Caco-2 (cell line): Measurements from ENCODE around the gene ALG12. TPM values are rescaled to one million over a fixed set of nuclear protein-coding genes. Genes with fewer than 3 reads are reported as not detected.

ENCODE experiments used
- BruUV-seq: library from RNA; stranded (reverse); fragments of 400-500 nt; replicated peaks from 2 replicates; lab custom pipeline; 2021; lab: Mats Ljungman, UMichigan
- CTCF ChIA-PET: fragments of 300-600 bp; sonication (Branson Sonifier 250); formaldehyde crosslinking; loops from one replicate; lab custom pipeline; 2022; ENCODE audit warnings: antibody characterized with exemption; lab: Charles Lee
- POLR2A ChIA-PET: fragments of 300-600 bp; sonication (Branson Sonifier 250); formaldehyde crosslinking; loops from one replicate; lab custom pipeline; 2022; ENCODE audit warnings: antibody characterized with exemption; lab: Charles Lee
- DNase-seq, 2 experiments: peaks; one replicate each; pipeline versions ENCODE4 v3.0.0 to v3.0.0-alpha.2; 2020 to 2022
- H3K27me3 ChIP-seq: replicated peaks from 2 replicates; pipeline ENCODE4 v1.6.0; 2011; ENCODE audit warnings: low read length; ENCODE audit not compliant: control insufficient read depth, insufficient read depth
- H3K36me3 ChIP-seq: 2 replicates; pipeline ENCODE4 v1.5.1; 2011; ENCODE audit warnings: low read length; ENCODE audit not compliant: control insufficient read depth, insufficient read depth
- H3K4me1 ChIP-seq: fragments of 250-450 bp; sonication (Bioruptor Pico); 2 replicates; pipeline ENCODE4 v1.5.1; 2020; ENCODE audit warnings: mild to moderate bottlenecking
- H3K4me3 ChIP-seq: 2 replicates; pipeline ENCODE4 v1.5.1; 2011; ENCODE audit warnings: low read depth, mild to moderate bottlenecking, control low read depth, low read length
- H3K9me3 ChIP-seq: fragments of 250-450 bp; sonication (Bioruptor Pico); 2 replicates; pipeline ENCODE4 v1.5.1; 2020; ENCODE audit warnings: mild to moderate bottlenecking, moderate library complexity
- H3K27ac Mint-ChIP-seq: one replicate; pipeline ENCODE4 v1.8.0; 2022; ENCODE audit warnings: mixed read lengths; ENCODE audit not compliant: unreplicated experiment
- H3K27me3 Mint-ChIP-seq: one replicate; pipeline ENCODE4 v1.8.0; 2022; ENCODE audit warnings: mixed read lengths; ENCODE audit not compliant: insufficient read depth, unreplicated experiment
- H3K36me3 Mint-ChIP-seq: one replicate; pipeline ENCODE4 v1.8.0; 2022; ENCODE audit warnings: mild to moderate bottlenecking, mixed read lengths; ENCODE audit not compliant: insufficient read depth, unreplicated experiment
- H3K4me1 Mint-ChIP-seq: one replicate; pipeline ENCODE4 v1.8.0; 2022; ENCODE audit warnings: low read depth, mixed read lengths; ENCODE audit not compliant: unreplicated experiment
- H3K4me3 Mint-ChIP-seq: one replicate; pipeline ENCODE4 v1.8.0; 2022; ENCODE audit warnings: mild to moderate bottlenecking, moderate library complexity, mixed read lengths; ENCODE audit not compliant: unreplicated experiment
- H3K9me3 Mint-ChIP-seq: one replicate; pipeline ENCODE4 v1.8.0; 2022; ENCODE audit warnings: mixed read lengths; ENCODE audit not compliant: unreplicated experiment
- intact Hi-C: fragments of 100-400 bp; cut with micrococcal nuclease; formaldehyde crosslinking; loops from one replicate; pipeline ENCODE4 v1.10.0; 2022; ENCODE audit not compliant: unreplicated experiment
- total RNA-seq: library from RNA; stranded (reverse); gene quantifications from 2 replicates; pipeline ENCODE4 v1.2.3, GENCODE V29; 2022
- TF ChIP-seq, protein P1 (sequence below), 2 experiments: fragments of 200-600 bp in 1 of 2; IDR thresholded peaks; 1 replicate in 1 of 2; 2 replicates in 1 of 2; pipeline versions ENCODE4 v1.5.1 to v1.8.0; 2011 to 2022; ENCODE audit warnings: antibody characterized with exemption in 1 of 2, control low read depth in 1 of 2, inconsistent platforms in 1 of 2, low read depth in 1 of 2, low read length in 1 of 2, mild to moderate bottlenecking in 1 of 2, moderate library complexity in 1 of 2; ENCODE audit not compliant: insufficient read depth in 1 of 2, severe bottlenecking in 1 of 2, unreplicated experiment in 1 of 2

ALG12 gene
- total RNA-seq, 1 experiment from 2014 or later, result 35.7 TPM

DNA sequence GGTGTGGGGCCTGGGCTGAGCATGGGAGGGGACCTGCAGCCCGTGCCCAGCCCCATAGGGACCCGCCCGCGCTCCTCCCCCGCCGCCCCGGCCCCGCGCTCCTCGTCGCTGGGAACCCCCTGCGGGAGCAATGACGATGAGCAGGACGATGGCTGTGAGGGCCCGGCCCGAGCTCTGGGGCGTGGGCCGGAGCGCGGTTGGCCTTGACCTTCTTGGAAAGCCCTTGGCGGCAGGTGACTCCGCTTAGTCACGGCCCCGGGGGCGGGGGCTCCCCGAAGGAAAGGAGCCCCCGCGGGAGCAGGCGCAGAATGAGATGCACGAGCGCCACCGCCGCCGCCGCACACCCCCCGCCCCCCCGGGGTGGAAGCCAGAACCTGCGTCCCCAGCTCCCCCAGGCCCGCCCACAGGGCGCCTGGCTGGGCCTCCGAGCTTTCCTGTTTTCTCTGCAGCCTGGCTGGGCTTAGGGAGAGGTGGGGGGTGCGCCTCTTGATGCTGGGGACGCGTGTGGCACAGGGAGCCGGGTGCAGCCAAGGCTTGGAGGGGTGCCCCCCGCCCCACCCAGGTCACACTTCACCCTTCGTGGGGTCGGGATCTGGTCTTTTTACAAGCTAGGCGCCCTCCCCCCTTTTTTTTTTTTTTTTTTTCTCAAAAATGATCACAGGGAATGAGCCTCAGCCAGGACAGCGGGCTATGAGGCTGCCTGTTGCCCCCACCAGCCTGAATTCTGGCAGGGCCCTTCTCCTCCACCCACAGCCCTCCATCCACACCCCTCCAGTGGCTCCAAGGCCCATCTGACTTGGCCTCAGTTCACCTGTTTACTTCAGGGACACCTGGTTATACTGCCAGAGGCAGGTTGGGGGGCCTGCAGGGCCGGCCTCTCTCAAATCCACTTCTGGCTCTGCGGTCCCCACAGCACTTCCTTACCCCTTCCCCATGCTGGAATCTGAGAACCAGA, 18.1 kb upstream of the ALG12 start:
- BruUV-seq, result no TSS peak
- peaks cover 11% of the 10 kb centered on the region for H3K36me3 Mint-ChIP-seq
- no peak overlapping the region for H3K4me3 Mint-ChIP-seq
- TF ChIP-seq, protein P1, sequence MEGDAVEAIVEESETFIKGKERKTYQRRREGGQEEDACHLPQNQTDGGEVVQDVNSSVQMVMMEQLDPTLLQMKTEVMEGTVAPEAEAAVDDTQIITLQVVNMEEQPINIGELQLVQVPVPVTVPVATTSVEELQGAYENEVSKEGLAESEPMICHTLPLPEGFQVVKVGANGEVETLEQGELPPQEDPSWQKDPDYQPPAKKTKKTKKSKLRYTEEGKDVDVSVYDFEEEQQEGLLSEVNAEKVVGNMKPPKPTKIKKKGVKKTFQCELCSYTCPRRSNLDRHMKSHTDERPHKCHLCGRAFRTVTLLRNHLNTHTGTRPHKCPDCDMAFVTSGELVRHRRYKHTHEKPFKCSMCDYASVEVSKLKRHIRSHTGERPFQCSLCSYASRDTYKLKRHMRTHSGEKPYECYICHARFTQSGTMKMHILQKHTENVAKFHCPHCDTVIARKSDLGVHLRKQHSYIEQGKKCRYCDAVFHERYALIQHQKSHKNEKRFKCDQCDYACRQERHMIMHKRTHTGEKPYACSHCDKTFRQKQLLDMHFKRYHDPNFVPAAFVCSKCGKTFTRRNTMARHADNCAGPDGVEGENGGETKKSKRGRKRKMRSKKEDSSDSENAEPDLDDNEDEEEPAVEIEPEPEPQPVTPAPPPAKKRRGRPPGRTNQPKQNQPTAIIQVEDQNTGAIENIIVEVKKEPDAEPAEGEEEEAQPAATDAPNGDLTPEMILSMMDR (IDR thresholded peaks at IDR 0.05; ENCODE audit: insufficient read depth in 1 of 2, low read depth in 1 of 2, low read length in 1 of 2, severe bottlenecking in 1 of 2, unreplicated experiment in 1 of 2), result no peak
- 0 out of 2 replicates have a peak, but pooled peaks cover 5% of the 10 kb centered on the region for H3K9me3 ChIP-seq
- H3K4me3 ChIP-seq, result peak overlapping the region; percentile 23
- H3K27me3 Mint-ChIP-seq, result no peaks in the 10 kb centered on the region
- no peaks in the 10 kb centered on the region for H3K4me1 Mint-ChIP-seq
- DNase-seq, result peak; percentile 40 to 58
- H3K27me3 ChIP-seq, result no peaks in the 10 kb centered on the region
- no peaks in the 10 kb centered on the region for H3K9me3 Mint-ChIP-seq
- no peaks in the 10 kb centered on the region for H3K36me3 ChIP-seq
- no peak overlapping the region for H3K27ac Mint-ChIP-seq
- peaks cover 6% of the 10 kb centered on the region for H3K4me1 ChIP-seq
- ChIA-PET POLR2A (no interaction called here), CTCF (interaction anchor here (0.5 to 1.3 kb wide), 7 partner anchors 15 to 257 kb away, joined by 3 to 5 read pairs (median 4); no protein-coding TSS in a partner anchor)
- intact Hi-C loops, result no loop called here

DNA sequence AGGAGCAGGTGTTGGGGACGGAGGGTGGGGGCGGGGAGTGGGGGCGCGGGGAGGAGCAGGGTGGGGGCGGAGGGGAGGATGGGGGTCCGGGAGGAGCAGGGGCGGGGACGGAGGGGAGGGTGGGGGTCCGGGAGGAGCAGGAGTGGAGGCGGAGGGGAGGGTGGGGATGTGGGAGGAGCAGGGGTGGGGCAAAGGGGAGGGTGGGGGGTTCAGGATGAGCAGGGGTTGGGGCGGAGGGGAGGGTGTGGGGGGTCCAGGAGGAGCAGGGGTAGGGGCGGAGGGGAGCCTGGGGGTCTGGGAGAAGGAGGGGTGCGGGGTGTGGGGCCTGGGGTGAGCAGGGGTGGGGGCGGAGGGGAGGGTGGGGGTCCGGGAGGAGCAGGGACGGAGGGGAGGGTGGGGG, 17.3 kb upstream of the ALG12 start:
- ChIA-PET CTCF (interaction anchor here (0.5 to 1.3 kb wide), 3 partner anchors 75 to 95 kb away, joined by 3 to 4 read pairs (median 3); no protein-coding TSS in a partner anchor), POLR2A (no interaction called here)
- no peaks in the 10 kb centered on the region for H3K9me3 ChIP-seq
- peaks cover 6% of the 10 kb centered on the region for H3K4me1 ChIP-seq
- H3K27me3 ChIP-seq, result no peaks in the 10 kb centered on the region
- Mint-ChIP-seq H3K27me3 (no peaks in the 10 kb centered on the region), H3K4me3 (no peak overlapping the region), H3K4me1 (no peaks in the 10 kb centered on the region), H3K27ac (no peak overlapping the region), H3K9me3 (no peaks in the 10 kb centered on the region), H3K36me3 (peaks cover 6% of the 10 kb centered on the region)
- H3K4me3 ChIP-seq, result no peak overlapping the region
- intact Hi-C loops, result no loop called here
- BruUV-seq, result no TSS peak
- H3K36me3 ChIP-seq, result no peaks in the 10 kb centered on the region
- no peak for DNase-seq
- TF ChIP-seq, protein P1 (IDR thresholded peaks at IDR 0.05; ENCODE audit: insufficient read depth in 1 of 2, low read depth in 1 of 2, low read length in 1 of 2, severe bottlenecking in 1 of 2, unreplicated experiment in 1 of 2), result no peak

- Histone ChIP-seq H3K4me3 (no peak overlapping the region), H3K9me3 (no peaks in the 10 kb centered on the region), H3K4me1 (peaks cover 6% of the 10 kb centered on the region), H3K27me3 (no peaks in the 10 kb centered on the region), H3K36me3 (no peaks in the 10 kb centered on the region)
- Mint-ChIP-seq H3K27ac (no peak overlapping the region), H3K9me3 (no peaks in the 10 kb centered on the region), H3K36me3 (peaks cover 6% of the 10 kb centered on the region), H3K4me1 (no peaks in the 10 kb centered on the region), H3K27me3 (no peaks in the 10 kb centered on the region), H3K4me3 (no peak overlapping the region)
- ChIA-PET CTCF (no interaction called here), POLR2A (no interaction called here)
- TF ChIP-seq, protein P1 (IDR thresholded peaks at IDR 0.05; ENCODE audit: insufficient read depth in 1 of 2, low read depth in 1 of 2, low read length in 1 of 2, severe bottlenecking in 1 of 2, unreplicated experiment in 1 of 2), result no peak
- no TSS peak for BruUV-seq
- intact Hi-C loops, result no loop called here
- DNase-seq, result no peak
Measured at GRCh38 chr22:49934891-49935557, 16.8 kb upstream of the ALG12 start.
